MCF 10A (cell line): ENCODE measurements around the gene LRBA. TPM values are rescaled to one million over a fixed set of nuclear protein-coding genes. Genes with fewer than 3 reads are reported as not detected.
"Not testable (repeated sequence)": the region's sequence is repeated elsewhere in the genome, so short reads cannot be mapped to it uniquely, and the experiment has no call there.

ENCODE experiments used
- BruUV-seq: library from RNA; stranded (reverse); fragments of 400-500 nt; replicated peaks from 2 replicates; lab custom pipeline; 2021; lab: Mats Ljungman, UMichigan
- CTCF ChIA-PET: fragments of 300-600 bp; sonication (Branson Sonifier 250); formaldehyde crosslinking; extraction: SDS; loops from one replicate; lab custom pipeline; 2021; ENCODE audit warnings: antibody characterized with exemption, inconsistent platforms; lab: Yijun Ruan, JAX
- POLR2A ChIA-PET: fragments of 300-600, 350-650 bp; sonication (Branson Sonifier 250); formaldehyde crosslinking; extraction: SDS; loops from one replicate; lab custom pipeline; 2020; ENCODE audit warnings: antibody characterized with exemption, inconsistent platforms; lab: Yijun Ruan, JAX
- DNase-seq: peaks from one replicate; pipeline ENCODE4 v3.0.0-alpha.2; 2018; ENCODE audit not compliant: unreplicated experiment
- H3K27ac Mint-ChIP-seq: one replicate; pipeline ENCODE4 v1.8.0; 2022; ENCODE audit warnings: mild to moderate bottlenecking, low read depth, mixed read lengths; ENCODE audit not compliant: unreplicated experiment
- H3K27me3 Mint-ChIP-seq: one replicate; pipeline ENCODE4 v1.8.0; 2022; ENCODE audit warnings: mixed read lengths; ENCODE audit not compliant: insufficient read depth, unreplicated experiment
- H3K36me3 Mint-ChIP-seq: one replicate; pipeline ENCODE4 v1.8.0; 2022; ENCODE audit warnings: mild to moderate bottlenecking, moderate library complexity, mixed read lengths; ENCODE audit not compliant: insufficient read depth, unreplicated experiment
- H3K4me1 Mint-ChIP-seq: one replicate; pipeline ENCODE4 v1.8.0; 2022; ENCODE audit warnings: mixed read lengths; ENCODE audit not compliant: insufficient read depth, unreplicated experiment
- H3K4me3 Mint-ChIP-seq: one replicate; pipeline ENCODE4 v1.8.0; 2022; ENCODE audit warnings: mild to moderate bottlenecking, moderate library complexity, mixed read lengths; ENCODE audit not compliant: unreplicated experiment
- H3K9me3 Mint-ChIP-seq: one replicate; pipeline ENCODE4 v1.8.0; 2022; ENCODE audit warnings: mixed read lengths; ENCODE audit not compliant: unreplicated experiment
- CTCF ChIP-seq: fragments of 200-600 bp; IDR thresholded peaks from one replicate; pipeline ENCODE4 v1.8.0; 2022; ENCODE audit warnings: antibody characterized with exemption, mild to moderate bottlenecking; ENCODE audit not compliant: unreplicated experiment
- intact Hi-C: fragments of 100-400 bp; cut with micrococcal nuclease; formaldehyde crosslinking; loops from 2 replicates; pipeline ENCODE4 v1.14.1; 2022
- total RNA-seq: library from RNA; stranded (reverse); gene quantifications from 2 replicates; pipeline ENCODE4 v1.2.3, GENCODE V29; 2022

LRBA gene
- total RNA-seq, 1 experiment from 2014 or later = 64.5 TPM

- intact Hi-C loops = no loop called here
- H3K27ac Mint-ChIP-seq = no peak overlapping the region
- CTCF ChIA-PET = interaction anchor here (0.7 kb wide), 1 partner anchor 727 kb away, joined by 3 read pairs; no protein-coding TSS in a partner anchor
Observed at GRCh38 chr4:151029537-151029936, 14.5 kb upstream of the LRBA start.

GRCh38 chr4:151029006-151029405, 13.9 kb upstream of the LRBA start:
- H3K9me3 Mint-ChIP-seq, H3K36me3 Mint-ChIP-seq, BruUV-seq, intact Hi-C loops, H3K27me3 Mint-ChIP-seq, H3K4me1 Mint-ChIP-seq, H3K27ac Mint-ChIP-seq, H3K4me3 Mint-ChIP-seq, DNase-seq: not testable (repeated sequence)
- ChIA-PET POLR2A (interaction anchor here (2.0 kb wide), 1 partner anchor 13 kb away, joined by 7 read pairs; no protein-coding TSS in a partner anchor), CTCF (interaction anchor here (0.7 kb wide), 1 partner anchor 728 kb away, joined by 3 read pairs; no protein-coding TSS in a partner anchor)

More at GRCh38 chr4:151029537-151029936, 14.5 kb upstream of the LRBA start:
- Mint-ChIP-seq H3K27me3 (no peaks in the 10 kb centered on the region), H3K36me3 (no peaks in the 10 kb centered on the region), H3K4me1 (peaks cover 6% of the 10 kb centered on the region), H3K9me3 (no peaks in the 10 kb centered on the region), H3K4me3 (no peak overlapping the region)
- no TSS peak for BruUV-seq
- DNase-seq = no peak
- POLR2A ChIA-PET = interaction anchor here (2.0 kb wide), 1 partner anchor 13 kb away, joined by 7 read pairs; no protein-coding TSS in a partner anchor
- no peak for TF ChIP-seq CTCF

- no peaks in the 10 kb centered on the region for H3K36me3 Mint-ChIP-seq
- no peak for TF ChIP-seq CTCF
- no peak overlapping the region for H3K4me3 Mint-ChIP-seq
- H3K4me1 Mint-ChIP-seq = no peaks in the 10 kb centered on the region
- BruUV-seq = no TSS peak
- intact Hi-C loops = no loop called here
- DNase-seq = no peak
- no peaks in the 10 kb centered on the region for H3K9me3 Mint-ChIP-seq
- no peak overlapping the region for H3K27ac Mint-ChIP-seq
- ChIA-PET POLR2A (interaction anchor here (0.9 to 1.9 kb wide), 2 partner anchors 10 to 11 kb away, joined by 3 to 8 read pairs; partner anchors contain the start of gene LRBA), CTCF (no interaction called here)
- H3K27me3 Mint-ChIP-seq = no peaks in the 10 kb centered on the region
Observed at GRCh38 chr4:151025759-151026158, 10.7 kb upstream of the LRBA start.

GRCh38 chr4:151022586-151022985, 7.5 kb upstream of the LRBA start:
- DNase-seq = no peak
- Mint-ChIP-seq H3K4me1 (no peaks in the 10 kb centered on the region), H3K27me3 (no peaks in the 10 kb centered on the region), H3K9me3 (no peaks in the 10 kb centered on the region), H3K27ac (no peak overlapping the region), H3K4me3 (no peak overlapping the region), H3K36me3 (no peaks in the 10 kb centered on the region)
- intact Hi-C loops = no loop called here
- CTCF ChIA-PET = interaction anchor here (0.5 to 0.6 kb wide), 2 partner anchors 98 to 126 kb away, joined by 3 to 4 read pairs; no protein-coding TSS in a partner anchor
- TF ChIP-seq CTCF = no peak
- BruUV-seq = no TSS peak
- POLR2A ChIA-PET = interaction anchor here (0.6 kb wide), 1 partner anchor 76 kb away, joined by 3 read pairs; no protein-coding TSS in a partner anchor
